GM19397 (cell line): ENCODE measurements around the gene DPYD.

ENCODE experiments used
- ATAC-seq: cut with Tn5 transposase; IDR thresholded peaks from one replicate; pipeline ENCODE4 v1.9.1; 2021; ENCODE audit warnings: mild to moderate bottlenecking, moderate library complexity; ENCODE audit not compliant: unreplicated experiment

The DPYD gene

GRCh38 chr1:97792655-97793054, 128.2 kb downstream of the DPYD start:
- ATAC-seq: no peak

GRCh38 chr1:97791251-97791650, 129.6 kb downstream of the DPYD start:
- ATAC-seq: peak; percentile 81

DNA sequence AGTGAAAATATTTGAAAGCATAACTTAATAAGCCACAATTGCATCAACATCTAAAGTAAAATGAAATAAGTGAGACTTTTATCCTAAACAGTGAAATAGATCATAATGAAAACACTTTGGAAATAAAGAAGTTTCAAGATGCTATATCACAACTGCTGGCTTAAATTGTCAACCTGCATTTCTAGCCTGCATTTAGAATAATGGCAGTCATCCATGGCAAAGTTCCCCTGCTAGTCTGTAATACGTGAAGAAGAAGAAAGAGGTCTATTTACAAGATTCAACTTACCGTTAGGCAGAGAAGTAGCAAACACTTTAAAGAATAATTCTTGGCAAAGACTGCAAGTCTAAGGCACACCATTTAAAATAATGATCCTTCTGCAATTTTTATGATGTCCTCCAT, 133.6 kb downstream of the DPYD start:
- no peak for ATAC-seq

DNA sequence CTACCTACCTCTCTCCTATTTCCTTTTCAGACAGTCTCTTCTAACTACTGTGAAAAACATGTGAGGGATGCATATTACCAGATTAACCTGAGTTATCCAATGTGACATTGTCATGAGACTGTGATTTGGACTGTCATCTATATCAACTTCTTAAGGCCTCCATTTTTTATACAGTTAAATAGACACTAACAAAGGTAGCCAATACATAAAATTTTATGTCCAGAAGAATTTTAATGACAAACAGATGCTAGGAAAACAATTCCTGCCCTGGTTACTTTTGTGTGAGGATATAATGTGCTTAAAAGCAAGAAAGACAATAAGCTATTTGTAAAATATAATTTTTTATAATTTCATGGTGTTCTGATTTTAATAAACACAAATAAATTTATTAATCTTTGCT, 136.2 kb downstream of the DPYD start:
- no peak for ATAC-seq

- no peak for ATAC-seq
Observed at GRCh38 chr1:97783751-97784150, 137.1 kb downstream of the DPYD start.

DNA sequence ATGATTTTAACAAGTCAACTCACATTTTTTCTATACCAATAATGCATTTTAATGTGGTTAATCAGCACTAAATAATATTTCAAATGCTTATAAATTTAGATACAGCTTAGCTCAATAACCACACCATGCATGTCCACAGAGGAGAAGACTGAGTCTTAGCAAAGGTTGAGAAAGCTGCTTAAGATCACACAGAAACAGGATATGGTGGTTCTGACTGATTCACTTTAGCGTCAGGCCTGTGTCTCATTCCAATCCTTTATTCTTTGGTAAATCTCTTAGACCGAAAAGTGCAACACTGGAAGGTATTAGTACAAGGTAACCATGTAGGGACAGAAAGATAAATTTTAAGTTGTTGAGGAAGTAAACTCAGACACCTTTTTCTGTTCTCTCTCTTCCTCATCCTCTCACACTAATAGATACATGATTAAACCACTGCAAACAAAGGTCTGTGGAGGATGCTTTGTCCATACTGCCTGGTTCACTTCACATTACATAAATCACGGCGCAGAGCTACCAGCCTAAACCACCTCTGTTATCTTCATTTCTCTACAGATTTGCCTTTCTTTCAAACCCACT, 139.0 kb downstream of the DPYD start:
- ATAC-seq: peak; percentile 54

GRCh38 chr1:97780884-97781283, 139.9 kb downstream of the DPYD start:
- ATAC-seq: no peak

GRCh38 chr1:97778718-97779117, 142.1 kb downstream of the DPYD start:
- no peak for ATAC-seq

DNA sequence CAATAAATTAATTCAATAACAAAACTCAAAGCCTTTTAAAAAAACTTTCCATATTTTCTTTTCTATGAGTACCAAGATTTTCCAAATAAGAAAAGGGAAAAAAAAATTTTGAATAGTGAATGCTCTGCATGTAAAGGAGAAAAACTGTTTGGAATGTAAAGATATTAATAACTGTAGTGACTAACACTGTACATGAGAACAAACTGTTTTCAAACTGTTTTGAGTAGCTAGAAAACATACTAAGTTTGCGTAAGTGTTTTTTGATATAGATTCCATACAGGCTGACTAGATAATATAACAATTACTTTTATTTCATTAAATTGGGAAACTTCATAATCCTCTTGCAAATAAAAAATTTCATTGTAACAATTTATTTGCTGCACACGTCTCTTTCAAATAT, 150.5 kb downstream of the DPYD start:
- no peak for ATAC-seq

DNA sequence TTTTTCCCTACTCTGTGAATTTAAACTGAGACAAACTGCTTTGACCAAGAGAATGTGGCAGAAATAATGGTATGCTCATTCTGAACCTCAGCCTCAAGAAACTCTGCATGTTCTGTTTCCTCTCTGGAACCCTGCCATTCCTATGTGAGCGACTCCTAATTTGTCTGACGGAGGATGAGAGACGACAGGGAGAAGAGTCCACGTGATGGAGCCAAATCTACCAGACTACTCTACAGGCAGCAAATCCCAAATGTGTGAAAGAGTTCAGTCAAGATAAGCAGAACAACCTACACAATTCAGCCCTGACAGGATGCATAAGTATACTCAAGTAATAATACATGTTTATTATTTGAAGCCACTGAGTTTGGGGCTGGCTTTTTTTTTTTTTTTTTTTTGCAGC, 153.5 kb downstream of the DPYD start:
- ATAC-seq: no peak

- ATAC-seq: no peak
Observed at GRCh38 chr1:97764991-97765390, 155.8 kb downstream of the DPYD start.

DNA sequence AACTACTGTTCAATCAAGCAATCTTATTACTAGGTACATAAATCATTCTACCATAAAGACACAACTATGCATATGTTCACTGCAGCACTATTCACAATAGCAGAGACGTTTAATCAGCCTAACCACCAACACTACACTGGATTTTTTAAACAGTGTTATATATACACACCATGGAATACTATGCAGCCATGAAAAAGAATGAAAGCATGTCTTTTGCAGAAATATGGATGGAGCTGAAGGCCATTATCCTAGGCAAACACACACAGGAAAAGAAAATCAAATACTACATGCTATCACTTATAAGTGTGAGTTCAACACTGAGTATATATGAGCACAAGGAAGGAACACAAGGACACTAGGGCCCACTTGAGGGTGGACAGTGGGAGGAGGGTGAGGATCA, 159.2 kb downstream of the DPYD start:
- no peak for ATAC-seq

- ATAC-seq: no peak
Observed at GRCh38 chr1:97759078-97759477, 161.8 kb downstream of the DPYD start.

DNA sequence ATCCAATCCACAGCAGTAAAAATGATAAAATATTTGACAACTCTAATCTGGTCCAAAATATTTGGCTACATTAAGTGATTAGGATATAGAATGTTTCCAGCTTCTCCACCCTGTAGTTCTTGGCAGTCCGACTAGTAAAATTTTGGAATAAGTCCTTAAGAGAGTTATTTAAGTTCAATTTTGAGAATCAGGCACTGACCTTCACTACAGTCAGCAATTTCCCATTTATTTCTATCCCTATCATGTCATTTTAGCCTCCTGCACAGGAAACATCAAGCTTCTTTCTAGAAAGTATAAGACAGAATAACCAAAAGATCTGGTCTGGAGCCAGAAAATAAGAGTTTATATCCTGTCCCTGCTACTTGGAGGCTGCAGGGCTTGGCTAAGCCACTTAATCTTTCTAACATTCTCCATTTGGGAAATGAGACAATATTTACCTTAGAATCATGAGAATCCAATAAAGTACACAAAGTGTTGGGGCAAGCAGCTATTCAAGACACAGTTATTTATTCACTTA, 162.2 kb downstream of the DPYD start:
- ATAC-seq: no peak

- ATAC-seq: no peak
Observed at GRCh38 chr1:97745912-97746311, 174.9 kb downstream of the DPYD start.

DNA sequence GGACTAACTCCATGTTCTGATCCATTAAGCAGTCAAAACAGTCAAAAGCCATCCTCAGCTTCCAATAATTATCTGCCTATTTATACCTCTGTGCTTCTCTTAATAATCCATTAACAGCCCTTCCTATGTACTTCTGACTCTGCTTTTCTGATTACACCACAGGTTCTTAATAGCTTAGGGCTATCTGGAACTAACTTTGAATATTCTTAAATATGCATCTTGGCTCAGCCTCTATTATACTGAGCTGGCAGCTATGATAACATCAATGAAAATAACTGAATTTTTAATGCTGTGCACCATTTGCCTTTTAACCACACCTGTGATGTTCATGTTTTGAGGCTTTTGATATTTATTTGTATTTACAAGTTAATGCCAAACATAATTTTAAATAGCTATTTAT, 175.9 kb downstream of the DPYD start:
- ATAC-seq: no peak

- ATAC-seq: no peak
Observed at GRCh38 chr1:97743129-97743528, 177.7 kb downstream of the DPYD start.

- ATAC-seq: no peak
Observed at GRCh38 chr1:97740891-97741290, 179.9 kb downstream of the DPYD start.

DNA sequence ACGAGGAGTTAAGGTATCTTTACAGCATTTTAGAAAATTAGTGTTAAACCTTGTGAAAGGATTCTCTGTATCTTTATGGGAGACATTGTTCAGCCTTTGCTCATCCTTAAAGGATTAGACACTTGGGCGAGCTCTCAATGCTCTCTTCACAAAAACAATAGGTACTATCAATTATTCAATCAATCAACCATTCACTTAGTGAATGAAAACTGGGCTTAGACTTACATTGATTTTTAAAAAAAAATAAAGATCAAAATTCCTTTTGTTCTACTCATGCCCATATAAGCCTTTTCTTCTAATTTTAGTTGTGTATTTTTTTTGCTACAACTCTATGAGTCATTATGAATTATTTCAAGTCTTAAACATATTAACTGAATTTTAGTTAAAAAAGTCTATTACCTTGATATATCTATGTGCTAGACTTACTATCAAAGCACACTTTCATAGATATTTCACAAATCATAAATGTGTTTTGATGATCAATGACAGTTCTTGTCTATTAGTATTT, 181.2 kb downstream of the DPYD start:
- ATAC-seq: no peak

GRCh38 chr1:97738270-97738669, 182.6 kb downstream of the DPYD start:
- no peak for ATAC-seq

- no peak for ATAC-seq
Observed at GRCh38 chr1:97730271-97730670, 190.6 kb downstream of the DPYD start.

- no peak for ATAC-seq
Observed at GRCh38 chr1:97728436-97728835, 192.4 kb downstream of the DPYD start.

DNA sequence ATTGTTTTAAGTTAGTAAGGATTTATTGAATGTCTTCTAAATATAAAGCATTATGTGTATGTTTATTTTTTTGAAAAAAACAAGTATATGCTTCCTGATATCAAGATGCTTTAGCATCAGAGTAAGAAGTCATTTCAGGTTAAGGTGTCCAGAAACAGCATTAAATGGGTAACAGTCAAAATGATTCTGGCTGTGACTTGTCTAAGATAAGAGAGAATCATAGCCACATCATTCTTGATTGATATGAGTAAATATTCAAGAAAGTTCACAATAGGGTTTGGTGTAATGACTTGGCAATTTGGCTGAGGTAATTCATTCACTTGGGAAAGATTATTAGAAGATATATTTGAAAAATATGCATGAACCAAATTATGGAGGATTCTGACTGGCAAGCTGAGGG, 193.8 kb downstream of the DPYD start:
- no peak for ATAC-seq
